Endothelial cell of umbilical vein (primary cell): ENCODE results near the gene CHRNA9. TPM values are rescaled to one million over a fixed set of nuclear protein-coding genes. Genes with fewer than 3 reads are reported as not detected.

ENCODE experiments used
- BruUV-seq: library from RNA; stranded (reverse); fragments of 400-500 nt; replicated peaks from 2 replicates; lab custom pipeline; 2021; lab: Mats Ljungman, UMichigan
- CTCF ChIA-PET: fragments of 300-600, 350-600 bp; sonication (Branson Sonifier 250); formaldehyde crosslinking; loops from one replicate; lab custom pipeline; 2021; ENCODE audit warnings: antibody characterized with exemption, inconsistent platforms; lab: Charles Lee
- POLR2A ChIA-PET: fragments of 300-600, 350-600 bp; sonication (Branson Sonifier 250); formaldehyde crosslinking; loops from one replicate; lab custom pipeline; 2021; ENCODE audit warnings: antibody characterized with exemption, inconsistent platforms; lab: Charles Lee
- DNase-seq: peaks from one replicate; pipeline ENCODE4 v3.0.0-alpha.2; 2011; ENCODE audit warnings: low read depth, low spot score
- FAIRE-seq: peaks from 2 replicates; lab custom pipeline; 2011; peaks lifted over from hg19 to GRCh38; lab: Jason Lieb, UNC
- H2AFZ ChIP-seq: 2 replicates; pipeline ENCODE4 v1.6.0; 2012; ENCODE audit warnings: low read depth, low read length, control low read depth, inconsistent platforms
- H3K27ac ChIP-seq: 2 replicates; pipeline ENCODE4 v1.5.1; 2011; ENCODE audit warnings: low read depth, mild to moderate bottlenecking, control low read depth, low read length, moderate library complexity; ENCODE audit not compliant: insufficient read depth
- H3K27me3 ChIP-seq, 2 experiments: 2 replicates each; pipeline versions ENCODE4 v1.6.0 to v1.6.1; 2011; ENCODE audit warnings: low read length in 2 of 2, mixed read lengths in 1 of 2; ENCODE audit not compliant: control insufficient read depth in 2 of 2, insufficient read depth in 2 of 2
- H3K36me3 ChIP-seq, 2 experiments: 2 replicates in 1 of 2; 3 replicates in 1 of 2; pipeline ENCODE4 v1.5.1; 2011; ENCODE audit warnings: low read length in 2 of 2, mild to moderate bottlenecking in 1 of 2, moderate library complexity in 1 of 2; ENCODE audit not compliant: control insufficient read depth in 2 of 2, insufficient read depth in 2 of 2; ENCODE audit errors: extremely low read depth in 1 of 2
- H3K4me1 ChIP-seq: 3 replicates; pipeline ENCODE4 v1.5.1; 2011; ENCODE audit warnings: mild to moderate bottlenecking, low read length; ENCODE audit not compliant: control insufficient read depth, insufficient read depth; ENCODE audit errors: extremely low read depth
- H3K4me2 ChIP-seq: 2 replicates; pipeline ENCODE4 v1.6.1; 2011; ENCODE audit warnings: low read length, control low read depth, mixed read lengths; ENCODE audit not compliant: insufficient read depth
- H3K4me3 ChIP-seq, 3 experiments: fragments of 200-600 bp in 1 of 3; sonication (generic), shearing (Covaris generic) in 1 of 3; replicated peaks in 1 of 3; 2 replicates each; pipeline ENCODE4 v1.5.1; 2011 to 2016; ENCODE audit warnings: control low read depth in 3 of 3, low read length in 3 of 3, mild to moderate bottlenecking in 2 of 3, inconsistent platforms in 1 of 3, low read depth in 1 of 3, moderate library complexity in 1 of 3; ENCODE audit not compliant: insufficient read depth in 1 of 3
- H3K79me2 ChIP-seq: 2 replicates; pipeline ENCODE4 v1.6.0; 2012; ENCODE audit warnings: low read length, inconsistent platforms; ENCODE audit not compliant: control insufficient read depth, insufficient read depth
- H3K9ac ChIP-seq: replicated peaks from 2 replicates; pipeline ENCODE3; 2011; ENCODE audit warnings: low read length, control low read depth; ENCODE audit not compliant: insufficient read depth; ENCODE audit errors: extremely low read depth
- H3K9me1 ChIP-seq: replicated peaks from 3 replicates; pipeline ENCODE4 v1.6.0; 2011; ENCODE audit warnings: mild to moderate bottlenecking, low read length; ENCODE audit not compliant: control insufficient read depth, insufficient read depth; ENCODE audit errors: extremely low read depth
- H3K9me3 ChIP-seq: replicated peaks from 2 replicates; pipeline ENCODE4 v1.5.1; 2012; ENCODE audit warnings: low read length, inconsistent platforms; ENCODE audit not compliant: control insufficient read depth, insufficient read depth
- H4K20me1 ChIP-seq: replicated peaks from 2 replicates; pipeline ENCODE3; 2011; ENCODE audit warnings: mild to moderate bottlenecking, low read length; ENCODE audit not compliant: control insufficient read depth, insufficient read depth; ENCODE audit errors: extremely low read depth
- CTCF ChIP-seq, 2 donors: IDR thresholded peaks; 1 replicate in 1 of 2; 2 replicates in 1 of 2; pipeline ENCODE4 v1.5.1; 2011; ENCODE audit warnings: low read length in 2 of 2, mild to moderate bottlenecking in 2 of 2, moderate library complexity in 2 of 2, control low read depth in 1 of 2, inconsistent platforms in 1 of 2, low read depth in 1 of 2; ENCODE audit not compliant: insufficient read depth in 1 of 2; ENCODE audit errors: extremely low read depth in 1 of 2
- EZH2 ChIP-seq: IDR thresholded peaks from 2 replicates; pipeline ENCODE4 v1.6.1; 2012; ENCODE audit warnings: borderline replicate concordance, low read depth, mild to moderate bottlenecking, moderate library complexity, low read length, inconsistent platforms; ENCODE audit not compliant: severe bottlenecking
- FOS ChIP-seq: IDR thresholded peaks from 2 replicates; pipeline ENCODE4 v1.6.1; 2011; ENCODE audit warnings: mild to moderate bottlenecking, low read length, moderate library complexity, borderline replicate concordance; ENCODE audit not compliant: insufficient read depth
- GATA2 ChIP-seq: IDR thresholded peaks from 2 replicates; pipeline ENCODE4 v1.7.0; 2011; ENCODE audit warnings: low read depth, mild to moderate bottlenecking, moderate library complexity, mixed read lengths, low read length; ENCODE audit not compliant: insufficient read length, insufficient read depth
- JUN ChIP-seq: IDR thresholded peaks from 2 replicates; pipeline ENCODE4 v1.6.1; 2011; ENCODE audit warnings: borderline replicate concordance, low read depth; ENCODE audit not compliant: insufficient read length, insufficient read depth
- MAX ChIP-seq: IDR thresholded peaks from 2 replicates; pipeline ENCODE4 v1.6.1; 2011; ENCODE audit not compliant: insufficient read depth, insufficient read length
- MYC ChIP-seq: IDR thresholded peaks from one replicate; pipeline ENCODE4 v1.6.1; 2011; ENCODE audit warnings: mild to moderate bottlenecking, low read depth, low read length
- POLR2A ChIP-seq: IDR thresholded peaks from 2 replicates; pipeline ENCODE4 v1.6.1; 2012; ENCODE audit warnings: low read depth, mild to moderate bottlenecking, control low read depth, low read length
- POLR2AphosphoS5 ChIP-seq: IDR thresholded peaks from 2 replicates; pipeline ENCODE4 v1.6.1; 2012; ENCODE audit warnings: low read depth, mild to moderate bottlenecking, control low read depth, low read length, moderate library complexity; ENCODE audit not compliant: insufficient read depth
- dilution Hi-C: fragments of 300-500 bp; cut with MboI; formaldehyde crosslinking; loops from one replicate; pipeline ENCODE4 v1.15.0; 2019; ENCODE audit warnings: low sequenced_read_pairs; ENCODE audit not compliant: extremely low pct_ligation_motif_present
- intact Hi-C: fragments of 100-400 bp; cut with micrococcal nuclease; formaldehyde crosslinking; loops from one replicate; pipeline ENCODE4 v1.10.0; 2022
- polyA plus RNA-seq, 4 experiments: library from polyadenylated mRNA; depleted of rRNA in 3 of 4; stranded (reverse) in 3 of 4; unstranded in 1 of 4; fragments of >200 nt; gene quantifications; 2 replicates each; pipeline versions ENCODE4 v1.2.1 to v1.2.3, GENCODE V29; 2011 to 2012; ENCODE audit warnings: missing spikeins in 1 of 4
- total RNA-seq: library from RNA; stranded (reverse); gene quantifications from 2 replicates; pipeline ENCODE4 v1.2.3, GENCODE V29; 2021

The CHRNA9 gene
- total and polyA plus RNA-seq, 2 donors (not counting 3 experiments of a cell fraction or from before 2014, with no cell fraction given), result not detected

DNA sequence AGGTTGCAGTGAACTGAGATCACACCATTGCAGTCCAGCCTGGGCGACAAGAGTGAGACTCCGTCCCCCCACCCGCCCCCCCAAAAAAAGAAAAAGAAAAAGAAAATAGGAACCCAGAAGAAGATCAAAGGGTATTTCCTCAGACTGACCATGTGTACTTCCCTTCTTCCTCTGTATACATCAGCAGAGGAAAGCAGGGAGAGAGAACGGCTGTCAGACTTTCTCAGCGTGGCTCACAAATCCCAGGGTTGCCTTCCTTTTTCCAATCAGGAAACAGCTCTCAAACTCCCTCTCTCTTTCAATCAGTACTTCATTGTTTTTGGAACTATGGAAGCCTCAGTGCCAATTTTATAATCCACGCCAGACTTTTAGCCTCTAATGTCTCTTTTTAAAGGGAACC, 59.1 kb downstream of the CHRNA9 start:
- no TSS peak for BruUV-seq

More for the DNA sequence above, 59.1 kb downstream of the CHRNA9 start:
- FAIRE-seq (no peak), DNase-seq (no peak)
- H3K36me3 ChIP-seq, result no peaks in the 10 kb centered on the region
- TF ChIP-seq MYC (no peak), POLR2A (no peak), EZH2 (no peak), CTCF (IDR thresholded peaks at IDR 0.05; ENCODE audit: extremely low read depth in 1 of 2, insufficient read depth in 1 of 2, low read depth in 1 of 2, low read length in 2 of 2) (no peak), FOS (no peak), MAX (no peak), POLR2AphosphoS5 (no peak), GATA2 (no peak), JUN (no peak)
- H3K27ac ChIP-seq, result no peak overlapping the region
- dilution Hi-C loops (no loop called here), intact Hi-C loops (no loop called here)
- peaks cover 0 to 2% of the 10 kb centered on the region in 2 experiments for H3K27me3 ChIP-seq
- no peak overlapping the region for H3K4me2 ChIP-seq
- H3K9me3 ChIP-seq, result no peaks in the 10 kb centered on the region
- POLR2A ChIA-PET, result no interaction called here
- no peaks in the 10 kb centered on the region for H3K79me2 ChIP-seq
- no peak overlapping the region for H2AFZ ChIP-seq
- no peaks in the 10 kb centered on the region for H4K20me1 ChIP-seq
- no peaks in the 10 kb centered on the region for H3K4me1 ChIP-seq
- no peak overlapping the region for H3K9ac ChIP-seq
- H3K9me1 ChIP-seq, result no peaks in the 10 kb centered on the region
- H3K4me3 ChIP-seq, result no peak overlapping the region
- CTCF ChIA-PET, result no interaction called here
